Neural progenitor cell (in vitro differentiated cells): Measurements from ENCODE around the gene DOCK10. TPM values are rescaled to one million over a fixed set of nuclear protein-coding genes. Genes with fewer than 3 reads are reported as not detected.

Experiments
- DNase-seq: peaks from one replicate; pipeline ENCODE4 v3.0.0-alpha.2; 2016; ENCODE audit warnings: low spot score
- H2AFZ ChIP-seq: fragments of 200-600 bp; sonication (generic); replicated peaks from 2 replicates; pipeline ENCODE4 v1.6.1; 2016; ENCODE audit warnings: antibody characterized with exemption
- H3F3A ChIP-seq: fragments of 200-600 bp; sonication (generic); 2 replicates; pipeline ENCODE4 v1.6.1; 2016; ENCODE audit warnings: antibody characterized with exemption, low read depth
- H3K27ac ChIP-seq: fragments of 200-600 bp; sonication (generic); 2 replicates; pipeline ENCODE4 v1.5.1; 2016; ENCODE audit warnings: mild to moderate bottlenecking
- H3K27me3 ChIP-seq: fragments of 200-600 bp; sonication (generic); 2 replicates; pipeline ENCODE4 v1.6.1; 2016; ENCODE audit warnings: mild to moderate bottlenecking, moderate library complexity
- H3K36me3 ChIP-seq: fragments of 200-600 bp; sonication (generic); 2 replicates; pipeline ENCODE4 v1.5.1; 2016
- H3K4me1 ChIP-seq: fragments of 200-600 bp; sonication (generic); 2 replicates; pipeline ENCODE4 v1.6.1; 2016; ENCODE audit warnings: mixed run types
- H3K4me2 ChIP-seq: fragments of 200-600 bp; sonication (generic); 2 replicates; pipeline ENCODE4 v1.6.1; 2016
- H3K4me3 ChIP-seq: fragments of 200-600 bp; sonication (generic); 2 replicates; pipeline ENCODE4 v1.5.1; 2016
- H3K79me2 ChIP-seq: fragments of 200-600 bp; sonication (generic); 2 replicates; pipeline ENCODE4 v1.6.1; 2016; ENCODE audit warnings: low read depth
- H3K9ac ChIP-seq: fragments of 200-600 bp; sonication (generic); 2 replicates; pipeline ENCODE4 v1.6.1; 2016
- H3K9me3 ChIP-seq: fragments of 200-600 bp; sonication (generic); 2 replicates; pipeline ENCODE4 v1.5.1; 2016; ENCODE audit warnings: low read depth
- H4K20me1 ChIP-seq: fragments of 200-600 bp; sonication (generic); 2 replicates; pipeline ENCODE4 v1.6.1; 2016; ENCODE audit warnings: low read depth
- H3K27ac Mint-ChIP-seq: 3 replicates; pipeline ENCODE4 v1.8.0; 2021; ENCODE audit warnings: mixed read lengths
- H3K27me3 Mint-ChIP-seq: 2 replicates; pipeline ENCODE4 v1.8.0; 2022; ENCODE audit warnings: low read depth, mild to moderate bottlenecking, inconsistent platforms, moderate library complexity, mixed read lengths; ENCODE audit not compliant: insufficient read depth
- H3K36me3 Mint-ChIP-seq: 3 replicates; pipeline ENCODE4 v1.8.0; 2021; ENCODE audit warnings: mixed read lengths
- H3K4me1 Mint-ChIP-seq: 3 replicates; pipeline ENCODE4 v1.8.0; 2021; ENCODE audit warnings: mixed read lengths
- H3K4me3 Mint-ChIP-seq: 3 replicates; pipeline ENCODE4 v1.8.0; 2021; ENCODE audit warnings: mild to moderate bottlenecking, moderate library complexity, mixed read lengths
- H3K9me3 Mint-ChIP-seq: 3 replicates; pipeline ENCODE4 v1.8.0; 2020; ENCODE audit warnings: mixed read lengths
- CTCF ChIP-seq: fragments of 200-600 bp; sonication (generic); IDR thresholded peaks from 2 replicates; pipeline ENCODE4 v1.5.1; 2017; ENCODE audit warnings: antibody characterized with exemption, mild to moderate bottlenecking
- EZH2 ChIP-seq: fragments of 200-600 bp; sonication (generic); IDR thresholded peaks from 2 replicates; pipeline ENCODE4 v1.6.1; 2017; ENCODE audit warnings: antibody characterized with exemption, mild to moderate bottlenecking, moderate library complexity
- EZH2phosphoT487 ChIP-seq: fragments of 200-600 bp; sonication (generic); IDR thresholded peaks from 2 replicates; pipeline ENCODE4 v1.6.1; 2017; ENCODE audit warnings: antibody characterized with exemption
- total RNA-seq: library from RNA; depleted of rRNA; stranded (reverse); fragments of >200 nt; gene quantifications from 2 replicates; pipeline ENCODE4 v1.2.3, GENCODE V29; 2015; ENCODE audit warnings: low replicate concordance

The DOCK10 gene
- total RNA-seq, 1 donor from 2014 or later = 1.1 TPM

GRCh38 chr2:224987733-224988132 is 54.5 kb downstream of the DOCK10 start:
- Mint-ChIP-seq H3K4me3 (no peak overlapping the region), H3K36me3 (no peaks in the 10 kb centered on the region), H3K27me3 (peaks cover 2% of the 10 kb centered on the region), H3K9me3 (no peaks in the 10 kb centered on the region), H3K4me1 (peaks cover 27% of the 10 kb centered on the region), H3K27ac (no peak overlapping the region)
- no peak for TF ChIP-seq CTCF
- TF ChIP-seq EZH2phosphoT487 = no peak
- TF ChIP-seq EZH2 = no peak
- no peak for DNase-seq
- H4K20me1 ChIP-seq = no peaks in the 10 kb centered on the region
- H3K27ac ChIP-seq = no peak overlapping the region
- no peaks in the 10 kb centered on the region for H3F3A ChIP-seq
- no peak overlapping the region for H3K4me2 ChIP-seq
- no peak overlapping the region for H2AFZ ChIP-seq
- no peak overlapping the region for H3K9ac ChIP-seq
- no peaks in the 10 kb centered on the region for H3K9me3 ChIP-seq
- no peaks in the 10 kb centered on the region for H3K27me3 ChIP-seq
- H3K4me3 ChIP-seq = no peak overlapping the region
- H3K4me1 ChIP-seq = peaks cover 15% of the 10 kb centered on the region
- H3K79me2 ChIP-seq = no peaks in the 10 kb centered on the region
- H3K36me3 ChIP-seq = no peaks in the 10 kb centered on the region

GRCh38 chr2:224986477-224986876 is 55.8 kb downstream of the DOCK10 start:
- Histone ChIP-seq H3K27me3 (no peaks in the 10 kb centered on the region), H3K4me1 (peaks cover 15% of the 10 kb centered on the region), H3K36me3 (no peaks in the 10 kb centered on the region), H3K9me3 (no peaks in the 10 kb centered on the region), H3K4me2 (no peak overlapping the region), H3K9ac (no peak overlapping the region), H4K20me1 (no peaks in the 10 kb centered on the region), H3K79me2 (no peaks in the 10 kb centered on the region), H3F3A (no peaks in the 10 kb centered on the region), H3K27ac (no peak overlapping the region), H2AFZ (no peak overlapping the region), H3K4me3 (no peak overlapping the region)
- Mint-ChIP-seq H3K27ac (no peak overlapping the region), H3K36me3 (no peaks in the 10 kb centered on the region), H3K27me3 (peaks cover 2% of the 10 kb centered on the region), H3K9me3 (no peaks in the 10 kb centered on the region), H3K4me3 (no peak overlapping the region), H3K4me1 (peaks cover 30% of the 10 kb centered on the region)
- no peak for TF ChIP-seq CTCF
- no peak for TF ChIP-seq EZH2
- TF ChIP-seq EZH2phosphoT487 = no peak
- DNase-seq = no peak

- peak overlapping the region; percentile 84 for H2AFZ ChIP-seq
- Mint-ChIP-seq H3K27ac (peak overlapping the region; percentile 39), H3K4me3 (no peak overlapping the region), H3K27me3 (peaks cover 2% of the 10 kb centered on the region), H3K9me3 (no peaks in the 10 kb centered on the region), H3K36me3 (no peaks in the 10 kb centered on the region), H3K4me1 (peaks cover 26% of the 10 kb centered on the region)
- H3K79me2 ChIP-seq = no peaks in the 10 kb centered on the region
- H4K20me1 ChIP-seq = no peaks in the 10 kb centered on the region
- no peak for TF ChIP-seq CTCF
- no peak for TF ChIP-seq EZH2
- TF ChIP-seq EZH2phosphoT487 = no peak
- H3K4me1 ChIP-seq = peaks cover 7% of the 10 kb centered on the region
- DNase-seq = no peak
- H3F3A ChIP-seq = no peaks in the 10 kb centered on the region
- no peak overlapping the region for H3K4me3 ChIP-seq
- no peaks in the 10 kb centered on the region for H3K27me3 ChIP-seq
- H3K9me3 ChIP-seq = no peaks in the 10 kb centered on the region
- no peak overlapping the region for H3K4me2 ChIP-seq
- H3K36me3 ChIP-seq = no peaks in the 10 kb centered on the region
- no peak overlapping the region for H3K9ac ChIP-seq
- H3K27ac ChIP-seq = no peak overlapping the region
Observed at GRCh38 chr2:224984637-224985036, 57.6 kb downstream of the DOCK10 start.
